ENCODE results near the gene MAP4K4. TPM values are rescaled to one million over a fixed set of nuclear protein-coding genes. Genes with fewer than 3 reads are reported as not detected.

The MAP4K4 gene
- total and polyA plus RNA-seq, 2 of the 13 experiments (the other 11 are each of a cell fraction or from before 2014, with no cell fraction given): 105 to 264 TPM

DNA sequence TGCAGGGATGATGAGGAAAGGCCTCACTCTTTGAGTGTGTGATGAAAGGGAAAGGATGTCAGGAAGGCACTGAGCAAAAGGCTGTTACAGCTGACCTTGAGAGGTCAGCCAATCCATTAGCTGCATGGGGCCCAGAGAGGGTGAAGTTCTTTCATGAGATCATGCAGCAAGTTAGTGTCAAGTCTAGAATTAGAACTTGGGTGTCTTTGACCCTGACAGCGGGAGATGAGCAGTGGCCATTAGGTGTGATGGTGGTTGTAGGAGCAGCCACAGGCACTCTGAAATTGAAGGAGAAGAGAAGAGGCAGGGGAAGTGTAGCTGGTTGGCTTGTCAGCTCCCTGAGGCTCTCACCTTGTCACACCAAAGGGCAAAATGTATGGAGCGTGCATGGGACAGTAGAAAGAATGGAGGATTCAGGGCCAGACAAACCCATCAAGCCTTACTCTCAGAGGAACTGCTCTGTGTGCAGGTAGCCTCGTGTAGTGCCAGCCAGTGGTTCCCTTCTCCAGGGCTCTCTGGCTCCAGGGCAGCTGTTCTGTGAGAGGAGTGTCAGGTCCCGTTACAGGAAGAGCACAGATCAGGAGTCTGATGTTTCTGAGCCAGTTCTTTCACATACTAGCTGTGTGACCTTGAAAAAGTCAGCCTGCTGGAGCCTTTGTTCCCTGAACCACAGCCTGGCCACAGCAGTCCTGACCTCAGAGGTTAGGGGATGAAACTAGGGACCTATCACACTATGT, 35.9 kb downstream of the MAP4K4 start (continued):
- TF ChIP-seq SIX4 (CRISPR knock-in tag; IDR thresholded peaks at IDR 0.05) (peak; percentile 74), TAF1 (CRISPR knock-in tag; IDR thresholded peaks at IDR 0.05) (peak; percentile 45; the same call in 1 of the 2 replicates), DMAP1 (CRISPR knock-in tag; IDR thresholded peaks at IDR 0.05) (peak; percentile 49), ZNF180 (CRISPR knock-in tag; IDR thresholded peaks at IDR 0.05; ENCODE audit: borderline replicate concordance, low read depth) (no peak), SKIL (CRISPR knock-in tag; IDR thresholded peaks at IDR 0.05; ENCODE audit: borderline replicate concordance) (peak; percentile 83; the same call in 1 of the 2 replicates), GLI4 (CRISPR knock-in tag; IDR thresholded peaks at IDR 0.05; ENCODE audit: borderline replicate concordance) (no peak), ATF7-NPFF (CRISPR knock-in tag; IDR thresholded peaks at IDR 0.05; ENCODE audit: low read depth) (no peak; the same call in 1 of the 2 replicates), CREB1 (IDR thresholded peaks at IDR 0.05) (no peak), CREB1 (CRISPR knock-in tag; IDR thresholded peaks at IDR 0.05) (peak; percentile 51), HMGA1 (CRISPR knock-in tag; conservative IDR thresholded peaks at IDR 0.05) (no peak), YEATS2 (CRISPR knock-in tag; IDR thresholded peaks at IDR 0.05; ENCODE audit: borderline replicate concordance) (no peak; the same call in none of the 2 replicates), HMG20B (CRISPR knock-in tag; conservative IDR thresholded peaks at IDR 0.05) (0 out of 2 replicates have a peak, but pooled peaks have one; percentile 53), JDP2 (CRISPR knock-in tag; IDR thresholded peaks at IDR 0.05; ENCODE audit: borderline replicate concordance) (no peak), ZNF564 (CRISPR knock-in tag; IDR thresholded peaks at IDR 0.05) (0 out of 2 replicates have a peak, but pooled peaks have one; percentile 29), ZKSCAN1 (IDR thresholded peaks at IDR 0.05; ENCODE audit: low read length) (peak; percentile 40; the same call in 1 of the 2 replicates), ZBTB42 (CRISPR knock-in tag; IDR thresholded peaks at IDR 0.05) (0 out of 2 replicates have a peak, but pooled peaks have one; percentile 43), ZBTB1 (CRISPR knock-in tag; IDR thresholded peaks at IDR 0.05; ENCODE audit: borderline replicate concordance) (no peak), BCL6 (CRISPR knock-in tag; IDR thresholded peaks at IDR 0.05) (peak; percentile 84), ZSCAN22 (CRISPR knock-in tag; IDR thresholded peaks at IDR 0.05) (no peak), ZNF451 (CRISPR knock-in tag; IDR thresholded peaks at IDR 0.05) (no peak; the same call in 1 of the 2 replicates), ZNF660 (CRISPR knock-in tag; IDR thresholded peaks at IDR 0.05; ENCODE audit: borderline replicate concordance, low read depth) (no peak)
- TF ChIP-seq, protein P1, sequence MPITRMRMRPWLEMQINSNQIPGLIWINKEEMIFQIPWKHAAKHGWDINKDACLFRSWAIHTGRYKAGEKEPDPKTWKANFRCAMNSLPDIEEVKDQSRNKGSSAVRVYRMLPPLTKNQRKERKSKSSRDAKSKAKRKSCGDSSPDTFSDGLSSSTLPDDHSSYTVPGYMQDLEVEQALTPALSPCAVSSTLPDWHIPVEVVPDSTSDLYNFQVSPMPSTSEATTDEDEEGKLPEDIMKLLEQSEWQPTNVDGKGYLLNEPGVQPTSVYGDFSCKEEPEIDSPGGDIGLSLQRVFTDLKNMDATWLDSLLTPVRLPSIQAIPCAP (CRISPR knock-in tag; IDR thresholded peaks at IDR 0.05; ENCODE audit: low read depth): no peak
- TF ChIP-seq, protein P2, sequence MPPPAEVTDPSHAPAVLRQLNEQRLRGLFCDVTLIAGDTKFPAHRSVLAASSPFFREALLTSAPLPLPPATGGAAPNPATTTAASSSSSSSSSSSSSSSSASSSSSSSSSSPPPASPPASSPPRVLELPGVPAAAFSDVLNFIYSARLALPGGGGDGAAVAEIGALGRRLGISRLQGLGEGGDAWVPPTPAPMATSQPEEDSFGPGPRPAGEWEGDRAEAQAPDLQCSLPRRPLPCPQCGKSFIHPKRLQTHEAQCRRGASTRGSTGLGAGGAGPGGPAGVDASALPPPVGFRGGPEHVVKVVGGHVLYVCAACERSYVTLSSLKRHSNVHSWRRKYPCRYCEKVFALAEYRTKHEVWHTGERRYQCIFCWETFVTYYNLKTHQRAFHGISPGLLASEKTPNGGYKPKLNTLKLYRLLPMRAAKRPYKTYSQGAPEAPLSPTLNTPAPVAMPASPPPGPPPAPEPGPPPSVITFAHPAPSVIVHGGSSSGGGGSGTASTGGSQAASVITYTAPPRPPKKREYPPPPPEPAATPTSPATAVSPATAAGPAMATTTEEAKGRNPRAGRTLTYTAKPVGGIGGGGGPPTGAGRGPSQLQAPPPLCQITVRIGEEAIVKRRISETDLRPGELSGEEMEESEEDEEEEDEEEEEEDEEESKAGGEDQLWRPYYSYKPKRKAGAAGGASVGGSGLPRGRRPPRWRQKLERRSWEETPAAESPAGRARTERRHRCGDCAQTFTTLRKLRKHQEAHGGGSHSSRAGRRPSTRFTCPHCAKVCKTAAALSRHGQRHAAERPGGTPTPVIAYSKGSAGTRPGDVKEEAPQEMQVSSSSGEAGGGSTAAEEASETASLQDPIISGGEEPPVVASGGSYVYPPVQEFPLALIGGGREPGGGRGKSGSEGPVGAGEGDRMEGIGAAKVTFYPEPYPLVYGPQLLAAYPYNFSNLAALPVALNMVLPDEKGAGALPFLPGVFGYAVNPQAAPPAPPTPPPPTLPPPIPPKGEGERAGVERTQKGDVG (CRISPR knock-in tag; IDR thresholded peaks at IDR 0.05; ENCODE audit: borderline replicate concordance): peak; percentile 86; the same call in 1 of the 2 replicates
- TF ChIP-seq, protein P3, sequence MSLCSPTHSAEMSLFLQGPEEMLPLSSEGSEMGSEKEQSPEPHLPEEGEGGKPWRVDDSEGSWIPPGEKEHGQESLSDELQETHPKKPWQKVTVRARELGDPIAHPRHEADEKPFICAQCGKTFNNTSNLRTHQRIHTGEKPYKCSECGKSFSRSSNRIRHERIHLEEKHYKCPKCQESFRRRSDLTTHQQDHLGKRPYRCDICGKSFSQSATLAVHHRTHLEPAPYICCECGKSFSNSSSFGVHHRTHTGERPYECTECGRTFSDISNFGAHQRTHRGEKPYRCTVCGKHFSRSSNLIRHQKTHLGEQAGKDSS (CRISPR knock-in tag; IDR thresholded peaks at IDR 0.05; ENCODE audit: borderline replicate concordance, low read depth): peak; percentile 83
